ENCODE measurements around the gene SPRING1. TPM values are rescaled to one million over a fixed set of nuclear protein-coding genes. Genes with fewer than 3 reads are reported as not detected.
A peak's percentile ranks its signal among the peaks of the same experiment; 100 is the strongest.

Gene SPRING1
- total and polyA plus RNA-seq, 5 donors = 7.5 to 16.0 (median 9.7) TPM

DNA sequence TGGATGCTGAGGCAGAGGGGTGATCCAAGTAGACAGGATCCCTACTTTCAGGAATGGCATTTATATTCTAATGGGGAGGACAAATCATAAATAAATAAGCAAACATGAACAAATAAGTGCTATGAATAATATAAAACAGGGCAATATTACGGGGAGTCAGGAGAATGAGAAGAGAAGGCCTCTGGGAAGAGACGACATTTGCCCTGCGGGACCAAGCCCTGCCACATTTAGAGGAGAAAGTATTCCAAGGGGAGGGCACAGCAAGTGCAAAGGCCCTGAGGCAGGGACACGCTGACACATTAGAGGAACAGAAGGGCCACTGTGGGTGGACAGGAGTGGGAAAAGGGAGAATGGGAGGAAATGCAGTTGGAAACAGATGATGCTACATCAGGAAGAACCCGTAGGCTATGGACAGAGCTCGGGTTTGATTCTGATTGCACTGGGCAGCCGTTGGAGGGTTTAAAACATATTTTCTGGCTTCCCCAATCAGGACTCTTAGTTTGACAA lies 1.6 kb upstream of the SPRING1 start:
- no peak for ATAC-seq
- no peak overlapping the region for H3K4me3 ChIP-seq (ENCODE audit: low read length)

DNA sequence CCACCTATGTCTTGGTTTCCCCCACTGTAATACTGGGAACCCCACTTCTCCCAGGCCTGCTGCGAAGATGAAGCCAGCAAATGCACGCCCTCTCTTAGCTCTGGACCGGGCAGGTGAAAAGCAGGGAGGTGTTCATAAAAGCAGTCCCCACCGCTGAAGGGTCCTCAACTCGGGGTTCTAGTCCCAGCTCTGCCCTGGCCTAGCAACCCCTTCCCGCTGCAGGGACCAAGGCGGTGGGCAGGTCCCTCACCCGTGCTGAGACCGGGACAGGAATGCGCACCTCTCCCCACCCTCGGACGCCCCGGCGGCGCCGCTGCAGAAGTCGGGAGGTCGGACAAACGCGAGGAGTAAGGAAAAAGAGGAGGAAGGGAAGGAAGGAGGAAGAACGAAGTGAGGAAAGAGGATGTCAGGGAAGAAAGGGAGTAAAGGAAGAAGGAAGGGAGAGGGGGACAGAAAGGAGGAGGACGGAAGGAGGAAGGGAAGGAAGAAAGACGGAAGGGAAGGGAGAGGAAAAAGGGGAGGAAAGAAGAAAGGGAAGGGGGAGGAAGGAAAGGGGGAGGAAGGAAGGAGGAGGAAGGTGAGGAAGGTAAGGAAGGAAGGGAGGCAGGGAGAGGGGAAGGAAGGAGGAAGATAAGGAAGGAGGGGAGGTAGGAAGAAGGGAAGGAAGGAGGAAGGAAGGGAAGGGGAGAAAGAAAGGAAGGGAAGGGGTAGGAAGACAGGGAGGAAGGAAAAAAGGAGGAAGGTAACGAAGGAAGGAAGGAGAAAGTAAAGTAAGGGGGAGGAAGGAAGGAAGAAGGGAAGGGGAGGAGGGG lies 701 bp downstream of the SPRING1 start:
- ATAC-seq (no peak), DNase-seq (peak in 1 of 3 donors; percentile 58)
- no peaks in the 10 kb centered on the region for H3K9me3 ChIP-seq (ENCODE audit: control insufficient read depth, low read length)
- intact Hi-C loops (cut with DNase I) = no loop called here
- H3K4me3 ChIP-seq (ENCODE audit: low read length) = peak overlapping the region; percentile 90
- no peak overlapping the region for H3K27ac ChIP-seq (ENCODE audit: low read length)
- 1% methylated on average over 24 of the region's 24 CpGs for WGBS
- H3K27me3 ChIP-seq (ENCODE audit: control insufficient read depth, insufficient read depth) = no peaks in the 10 kb centered on the region
- H3K4me1 ChIP-seq (ENCODE audit: control insufficient read depth, insufficient read depth, low read length) = no peaks in the 10 kb centered on the region

More for the DNA sequence above, 1.6 kb upstream of the SPRING1 start:
- Histone ChIP-seq H3K27ac (ENCODE audit: low read length) (no peak overlapping the region), H3K9me3 (ENCODE audit: control insufficient read depth, low read length) (no peaks in the 10 kb centered on the region), H3K27me3 (ENCODE audit: control insufficient read depth, insufficient read depth) (no peaks in the 10 kb centered on the region), H3K4me1 (ENCODE audit: control insufficient read depth, insufficient read depth, low read length) (no peaks in the 10 kb centered on the region)
- DNase-seq = no peak
- WGBS = 89% methylated on average over 7 of the region's 7 CpGs
- intact Hi-C loops (cut with DNase I) = no loop called here

DNA sequence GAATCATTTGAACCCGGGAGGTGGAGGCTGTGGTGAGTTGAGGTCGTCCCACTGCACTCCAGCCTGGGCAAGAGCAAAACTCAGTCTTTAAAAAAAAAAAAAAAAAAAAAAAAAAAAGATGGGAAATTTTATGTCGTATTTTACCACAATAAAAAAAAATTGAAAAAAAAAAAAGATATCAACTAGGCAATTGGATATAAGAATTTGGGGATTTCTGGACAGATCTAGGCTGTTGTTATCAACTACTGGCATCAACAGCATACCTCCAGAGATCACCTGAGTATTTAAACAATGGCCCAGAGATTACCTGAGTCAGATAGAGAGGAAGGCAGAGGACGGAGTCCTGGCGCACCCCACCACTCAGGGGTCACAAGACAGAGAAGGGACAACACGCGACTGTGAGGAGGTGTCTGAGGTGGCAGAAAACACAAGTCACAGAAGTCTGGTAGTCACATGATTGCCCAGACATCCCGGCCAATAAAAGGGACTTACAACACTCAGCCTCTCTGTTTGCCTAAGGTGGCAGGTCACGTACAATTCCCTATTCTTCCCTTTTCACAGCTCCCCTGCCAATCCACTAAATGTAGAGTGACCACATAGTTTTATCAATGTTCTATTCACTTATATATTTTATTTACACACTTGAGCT lies 1.8 kb downstream of the SPRING1 start:
- intact Hi-C loops (cut with DNase I) = no loop called here
- Histone ChIP-seq H3K27me3 (ENCODE audit: control insufficient read depth, insufficient read depth) (no peaks in the 10 kb centered on the region), H3K27ac (ENCODE audit: low read length) (no peak overlapping the region), H3K4me1 (ENCODE audit: control insufficient read depth, insufficient read depth, low read length) (no peaks in the 10 kb centered on the region), H3K4me3 (ENCODE audit: low read length) (peak overlapping the region; percentile 90), H3K9me3 (ENCODE audit: control insufficient read depth, low read length) (no peaks in the 10 kb centered on the region)
- no peak for ATAC-seq
- 67% methylated on average over 9 of the region's 9 CpGs for WGBS
- DNase-seq = no peak

DNA sequence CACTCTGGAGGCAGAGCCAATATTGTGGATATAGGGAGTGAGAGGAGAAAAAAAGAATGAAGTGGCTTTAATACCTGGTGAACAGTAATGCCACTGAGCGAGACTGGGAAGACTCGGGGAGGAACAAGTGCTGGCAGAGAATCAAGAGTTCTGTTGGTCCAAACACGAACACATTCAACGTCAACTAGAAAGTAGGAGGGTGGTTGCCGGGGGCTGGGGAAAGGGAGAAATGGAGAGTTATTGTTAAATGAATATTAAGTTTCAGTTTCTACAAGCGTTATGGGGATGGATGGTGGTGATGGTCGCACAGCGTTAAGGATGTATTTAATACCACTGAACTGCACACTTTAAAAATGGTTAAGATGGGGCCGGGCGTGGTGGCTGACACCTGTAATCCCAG lies 2.8 kb downstream of the SPRING1 start:
- no peak for ATAC-seq
- WGBS = 83% methylated on average over 10 of the region's 10 CpGs
- Histone ChIP-seq H3K27me3 (ENCODE audit: control insufficient read depth, insufficient read depth) (no peaks in the 10 kb centered on the region), H3K4me1 (ENCODE audit: control insufficient read depth, insufficient read depth, low read length) (no peaks in the 10 kb centered on the region), H3K27ac (ENCODE audit: low read length) (no peak overlapping the region), H3K9me3 (ENCODE audit: control insufficient read depth, low read length) (no peaks in the 10 kb centered on the region), H3K4me3 (ENCODE audit: low read length) (no peak overlapping the region)
- intact Hi-C loops (cut with DNase I) = no loop called here
- no peak for DNase-seq

DNA sequence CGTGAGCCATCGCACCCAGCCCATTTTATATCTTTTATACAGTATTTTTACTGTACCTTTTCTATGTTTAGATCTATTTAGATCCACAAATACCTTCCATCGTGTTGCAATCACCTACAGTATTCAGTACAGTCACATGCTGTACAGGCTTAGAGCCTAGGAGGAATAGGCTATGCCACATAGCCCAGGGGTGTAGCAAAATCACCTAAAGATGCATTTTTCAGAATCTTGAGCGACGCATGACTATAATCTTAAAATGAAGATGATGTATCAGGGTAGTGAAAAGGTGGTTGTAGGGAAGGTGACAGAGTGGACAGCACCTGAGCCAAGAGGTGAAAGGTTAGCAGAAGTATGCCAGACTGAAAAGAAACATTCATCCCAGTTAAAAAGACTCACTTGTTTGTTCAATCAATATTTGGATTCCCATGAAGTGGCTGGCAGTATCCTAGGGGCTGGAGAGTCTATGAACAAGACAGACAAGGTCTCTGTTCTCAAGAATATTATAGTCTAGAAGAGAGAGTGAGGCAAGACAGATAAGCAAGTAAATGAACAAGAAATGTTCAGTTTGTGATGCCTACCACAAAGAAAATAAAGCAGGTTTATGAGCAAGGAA lies 3.6 kb downstream of the SPRING1 start:
- Histone ChIP-seq H3K4me1 (ENCODE audit: control insufficient read depth, insufficient read depth, low read length) (no peaks in the 10 kb centered on the region), H3K27me3 (ENCODE audit: control insufficient read depth, insufficient read depth) (no peaks in the 10 kb centered on the region), H3K9me3 (ENCODE audit: control insufficient read depth, low read length) (no peaks in the 10 kb centered on the region), H3K27ac (ENCODE audit: low read length) (no peak overlapping the region), H3K4me3 (ENCODE audit: low read length) (no peak overlapping the region)
- intact Hi-C loops (cut with DNase I) = no loop called here
- no peak for DNase-seq
- WGBS = 92% methylated on average over 5 of the region's 5 CpGs
- no peak for ATAC-seq

DNA sequence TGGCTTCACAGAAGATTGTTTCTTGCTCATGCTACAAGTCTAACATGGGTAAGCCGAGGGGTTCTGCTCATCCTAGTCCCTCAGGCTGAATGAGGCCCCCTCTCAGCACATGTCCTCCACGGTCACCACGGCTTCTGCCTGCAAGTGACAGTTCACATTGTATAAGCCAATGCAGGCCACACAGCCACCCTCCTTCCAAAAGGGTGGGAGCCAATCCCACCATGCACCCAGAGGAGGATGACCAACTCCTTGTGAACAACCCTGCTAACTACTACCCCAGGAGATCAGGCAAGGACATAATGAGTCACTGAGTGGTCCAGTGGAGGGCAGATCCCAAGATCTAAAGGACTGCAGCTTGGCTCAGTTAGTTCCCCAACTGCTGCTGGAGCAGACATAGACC lies 6.1 kb downstream of the SPRING1 start:
- Histone ChIP-seq H3K27ac (ENCODE audit: low read length) (no peak overlapping the region), H3K4me1 (ENCODE audit: control insufficient read depth, insufficient read depth, low read length) (peaks cover 4% of the 10 kb centered on the region), H3K9me3 (ENCODE audit: control insufficient read depth, low read length) (no peaks in the 10 kb centered on the region), H3K4me3 (ENCODE audit: low read length) (no peak overlapping the region), H3K27me3 (ENCODE audit: control insufficient read depth, insufficient read depth) (no peaks in the 10 kb centered on the region)
- intact Hi-C loops (cut with DNase I) = no loop called here
- DNase-seq (no peak), ATAC-seq (peak in 1 of 2 donors; percentile 13)
- WGBS = 92% methylated on average over 3 of the region's 3 CpGs

DNA sequence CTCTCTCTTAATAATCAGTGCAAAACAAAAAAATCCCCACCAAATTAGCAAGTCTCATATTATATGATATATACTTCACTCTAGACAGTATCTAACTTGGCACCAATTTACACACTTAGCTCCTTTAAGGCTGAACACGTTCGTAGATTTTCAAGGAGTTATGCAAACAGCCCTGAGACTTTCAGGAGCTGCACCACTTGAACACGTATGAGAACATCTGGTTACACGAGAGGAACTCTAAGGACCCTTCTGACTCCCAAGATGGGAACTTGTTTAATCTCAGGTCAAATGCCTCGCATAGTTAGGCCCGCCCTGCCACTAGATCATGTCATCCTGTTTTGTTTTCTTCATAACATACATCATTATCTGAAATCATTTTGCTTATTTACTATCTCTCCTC lies 10.0 kb downstream of the SPRING1 start:
- ATAC-seq (no peak), DNase-seq (no peak)
- WGBS = 60% methylated on average over 6 of the region's 6 CpGs
- Histone ChIP-seq H3K4me1 (ENCODE audit: control insufficient read depth, insufficient read depth, low read length) (peaks cover 6% of the 10 kb centered on the region), H3K27ac (ENCODE audit: low read length) (no peak overlapping the region), H3K9me3 (ENCODE audit: control insufficient read depth, low read length) (no peaks in the 10 kb centered on the region), H3K4me3 (ENCODE audit: low read length) (no peak overlapping the region), H3K27me3 (ENCODE audit: control insufficient read depth, insufficient read depth) (no peaks in the 10 kb centered on the region)
- intact Hi-C loops (cut with DNase I) = no loop called here

DNA sequence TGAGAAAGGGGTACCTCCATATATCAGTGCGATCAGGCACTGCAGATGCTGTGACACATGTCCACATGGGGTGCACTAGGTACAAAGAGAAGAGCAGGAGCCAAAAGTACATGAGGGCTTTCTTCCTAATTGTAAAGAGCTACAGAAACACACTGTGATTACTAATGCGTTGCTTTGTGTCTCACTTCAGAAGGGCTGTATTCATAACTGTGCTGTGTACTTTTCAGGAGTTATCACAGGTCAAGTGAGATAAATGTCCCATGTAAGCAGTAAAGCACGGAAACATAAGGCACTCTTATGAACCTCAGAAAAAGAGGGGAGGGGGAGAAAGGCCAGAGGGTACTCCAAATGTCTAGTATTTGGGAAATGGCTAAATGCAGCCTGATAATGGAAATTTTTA lies 10.6 kb downstream of the SPRING1 start:
- DNase-seq (no peak), ATAC-seq (no peak)
- H3K4me3 ChIP-seq (ENCODE audit: low read length) = no peak overlapping the region
- H3K4me1 ChIP-seq (ENCODE audit: control insufficient read depth, insufficient read depth, low read length) = peaks cover 6% of the 10 kb centered on the region
- H3K27ac ChIP-seq (ENCODE audit: low read length) = no peak overlapping the region
- WGBS = 65% methylated on average over 3 of the region's 3 CpGs
- no peaks in the 10 kb centered on the region for H3K27me3 ChIP-seq (ENCODE audit: control insufficient read depth, insufficient read depth)
- H3K9me3 ChIP-seq (ENCODE audit: control insufficient read depth, low read length) = no peaks in the 10 kb centered on the region
- intact Hi-C loops (cut with DNase I) = no loop called here

DNA sequence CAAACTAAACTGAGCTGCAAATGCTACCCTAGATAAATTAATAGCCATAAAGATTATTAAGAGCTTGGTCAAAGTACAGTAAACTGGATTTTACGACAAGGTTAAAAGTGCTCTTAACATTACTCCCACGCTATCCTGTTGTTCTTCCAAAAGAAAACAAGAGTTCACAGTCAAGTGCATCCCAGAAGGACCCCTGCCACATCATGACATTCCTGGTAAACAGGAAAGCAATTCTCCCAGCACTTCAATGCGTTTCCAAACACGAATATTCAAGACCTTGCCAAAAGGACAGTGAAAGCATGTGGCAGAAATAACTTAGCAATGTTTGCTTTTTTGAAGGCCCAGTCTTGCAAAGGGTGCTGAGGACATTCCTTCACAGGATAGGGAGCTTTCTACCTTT lies 11.2 kb downstream of the SPRING1 start:
- intact Hi-C loops (cut with DNase I) = no loop called here
- no peak for ATAC-seq
- 19% methylated on average over 4 of the region's 4 CpGs for WGBS

DNA sequence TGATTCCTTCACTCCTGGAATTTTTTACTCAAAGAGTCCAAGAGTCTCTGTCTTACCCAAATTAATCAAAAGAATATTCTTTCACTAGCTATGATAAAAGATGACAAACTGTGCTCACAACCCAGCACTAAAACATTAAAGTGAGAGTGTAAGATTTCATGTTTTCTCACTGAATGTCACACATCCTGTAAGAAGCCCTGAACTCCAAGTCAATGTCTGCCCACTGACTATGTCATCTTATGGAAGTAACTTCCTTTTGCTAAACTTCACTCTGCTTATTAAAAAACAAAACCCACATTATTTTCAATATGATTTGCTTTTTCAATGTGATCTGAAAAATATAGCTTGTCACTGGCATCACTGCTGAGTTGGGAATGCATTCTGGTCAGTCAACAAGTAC lies 15.6 kb downstream of the SPRING1 start:
- DNase-seq (no peak), ATAC-seq (no peak)
- Histone ChIP-seq H3K4me1 (ENCODE audit: control insufficient read depth, insufficient read depth, low read length) (peaks cover 10% of the 10 kb centered on the region), H3K9me3 (ENCODE audit: control insufficient read depth, low read length) (no peaks in the 10 kb centered on the region), H3K27ac (ENCODE audit: low read length) (no peak overlapping the region), H3K4me3 (ENCODE audit: low read length) (no peak overlapping the region), H3K27me3 (ENCODE audit: control insufficient read depth, insufficient read depth) (no peaks in the 10 kb centered on the region)
- intact Hi-C loops (cut with DNase I) = no loop called here

More for the DNA sequence above, 11.2 kb downstream of the SPRING1 start:
- DNase-seq = no peak
- Histone ChIP-seq H3K27me3 (ENCODE audit: control insufficient read depth, insufficient read depth) (no peaks in the 10 kb centered on the region), H3K9me3 (ENCODE audit: control insufficient read depth, low read length) (no peaks in the 10 kb centered on the region), H3K4me3 (ENCODE audit: low read length) (no peak overlapping the region), H3K27ac (ENCODE audit: low read length) (no peak overlapping the region), H3K4me1 (ENCODE audit: control insufficient read depth, insufficient read depth, low read length) (peaks cover 6% of the 10 kb centered on the region)

Data from right cardiac atrium (tissue), 5 donors.